SH-SY5Y (cell line): Measurements from ENCODE around the gene FBXO7.

ENCODE experiments used
- GATA2 ChIP-seq: IDR thresholded peaks from 2 replicates; pipeline ENCODE4 v1.6.1; 2011; ENCODE audit warnings: mild to moderate bottlenecking, low read depth, low read length
- GATA3 ChIP-seq: IDR thresholded peaks from 2 replicates; pipeline ENCODE4 v1.6.1; 2011; ENCODE audit warnings: low read depth, mild to moderate bottlenecking, low read length, moderate library complexity

GRCh38 chr22:32476281-32477195, 1.9 kb downstream of the FBXO7 start:
- TF ChIP-seq GATA2 (no peak), GATA3 (no peak)
